Measurements from ENCODE around the gene MS4A12. TPM values are rescaled to one million over a fixed set of nuclear protein-coding genes. Genes with fewer than 3 reads are reported as not detected.
"Not testable (repeated sequence)": the region's sequence is repeated elsewhere in the genome, so short reads cannot be mapped to it uniquely, and the experiment has no call there.

Gene MS4A12
- total and polyA plus RNA-seq, 2 donors from 2014 or later, result not detected

DNA sequence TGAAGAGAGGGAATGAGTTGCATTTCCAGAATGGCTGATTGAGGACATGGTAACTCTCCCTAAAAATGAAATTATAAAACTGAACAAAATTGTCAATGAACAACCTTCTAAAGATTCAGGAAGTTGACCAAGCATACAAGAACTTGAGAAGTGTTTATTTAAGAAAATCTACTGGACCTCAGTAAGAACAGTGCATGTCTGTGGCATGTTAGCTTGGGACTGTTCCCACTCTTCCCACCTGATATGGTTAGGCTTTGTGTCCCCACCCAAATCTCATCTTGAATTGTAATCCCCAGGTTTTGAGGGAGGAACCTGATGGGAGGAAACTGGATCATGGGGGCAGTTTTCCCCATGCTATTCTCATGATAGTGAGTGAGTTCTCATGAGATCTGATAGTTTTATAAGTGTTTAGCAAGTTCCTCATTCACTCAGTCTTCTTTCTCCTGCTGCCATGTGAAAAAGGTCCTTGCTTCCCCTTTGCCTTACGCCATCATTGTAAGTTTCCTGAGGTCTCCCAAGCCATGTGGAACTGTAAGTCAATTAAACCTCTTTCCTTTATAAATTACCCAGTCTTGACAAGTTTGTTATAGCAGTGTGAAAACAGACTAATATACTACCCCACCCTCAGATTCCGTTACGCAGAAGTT lies 38.0 kb downstream of the MS4A12 start:
- H3K27me3 ChIP-seq (ENCODE audit: control insufficient read depth, insufficient read depth, low read length), result no peaks in the 10 kb centered on the region
- DNase-seq, result no peak
- no peak for FAIRE-seq
- H3K27ac ChIP-seq (ENCODE audit: low read depth in 2 of 2, low read length in 2 of 2), result no peak overlapping the region
- H3K4me1 ChIP-seq (ENCODE audit: control insufficient read depth in 2 of 3, insufficient read depth in 2 of 3, low read depth in 1 of 3, low read length in 3 of 3), result no peaks in the 10 kb centered on the region
- H3K9me3 ChIP-seq (ENCODE audit: control insufficient read depth in 2 of 3, insufficient read depth in 1 of 3, low read length in 3 of 3), result no peaks in the 10 kb centered on the region
- intact Hi-C loops (cut with DNase I), result no loop called here
- H3K4me3 ChIP-seq (ENCODE audit: low read length in 3 of 3), result no peak overlapping the region
- TF ChIP-seq, protein P1, sequence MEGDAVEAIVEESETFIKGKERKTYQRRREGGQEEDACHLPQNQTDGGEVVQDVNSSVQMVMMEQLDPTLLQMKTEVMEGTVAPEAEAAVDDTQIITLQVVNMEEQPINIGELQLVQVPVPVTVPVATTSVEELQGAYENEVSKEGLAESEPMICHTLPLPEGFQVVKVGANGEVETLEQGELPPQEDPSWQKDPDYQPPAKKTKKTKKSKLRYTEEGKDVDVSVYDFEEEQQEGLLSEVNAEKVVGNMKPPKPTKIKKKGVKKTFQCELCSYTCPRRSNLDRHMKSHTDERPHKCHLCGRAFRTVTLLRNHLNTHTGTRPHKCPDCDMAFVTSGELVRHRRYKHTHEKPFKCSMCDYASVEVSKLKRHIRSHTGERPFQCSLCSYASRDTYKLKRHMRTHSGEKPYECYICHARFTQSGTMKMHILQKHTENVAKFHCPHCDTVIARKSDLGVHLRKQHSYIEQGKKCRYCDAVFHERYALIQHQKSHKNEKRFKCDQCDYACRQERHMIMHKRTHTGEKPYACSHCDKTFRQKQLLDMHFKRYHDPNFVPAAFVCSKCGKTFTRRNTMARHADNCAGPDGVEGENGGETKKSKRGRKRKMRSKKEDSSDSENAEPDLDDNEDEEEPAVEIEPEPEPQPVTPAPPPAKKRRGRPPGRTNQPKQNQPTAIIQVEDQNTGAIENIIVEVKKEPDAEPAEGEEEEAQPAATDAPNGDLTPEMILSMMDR (IDR thresholded peaks at IDR 0.05; ENCODE audit: borderline replicate concordance, extremely low read depth, insufficient read depth), result no peak
- no peaks in the 10 kb centered on the region for H3K36me3 ChIP-seq (ENCODE audit: control insufficient read depth in 2 of 3, insufficient read depth in 3 of 3, low read length in 3 of 3)
- no peak overlapping the region for H3K9ac ChIP-seq (ENCODE audit: low read length in 3 of 3)

DNA sequence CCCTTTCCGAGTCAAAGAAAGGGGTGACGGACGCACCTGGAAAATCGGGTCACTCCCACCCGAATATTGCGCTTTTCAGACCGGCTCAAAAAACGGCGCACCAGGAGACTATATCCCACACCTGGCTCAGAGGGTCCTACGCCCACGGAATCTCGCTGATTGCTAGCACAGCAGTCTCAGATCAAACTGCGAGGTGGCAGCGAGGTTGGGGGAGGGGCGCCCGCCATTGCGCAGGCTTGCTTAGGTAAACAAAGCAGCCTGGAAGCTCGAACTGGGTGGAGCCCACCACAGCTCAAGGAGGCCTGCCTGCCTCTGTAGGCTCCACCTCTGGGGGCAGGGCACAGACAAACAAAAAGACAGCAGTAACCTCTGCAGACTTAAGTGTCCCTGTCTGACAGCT lies 39.8 kb downstream of the MS4A12 start:
- H3K4me1 ChIP-seq (ENCODE audit: control insufficient read depth in 2 of 3, insufficient read depth in 2 of 3, low read depth in 1 of 3, low read length in 3 of 3); H3K9me3 ChIP-seq (ENCODE audit: control insufficient read depth in 2 of 3, insufficient read depth in 1 of 3, low read length in 3 of 3); H3K4me3 ChIP-seq (ENCODE audit: low read length in 3 of 3); H3K36me3 ChIP-seq (ENCODE audit: control insufficient read depth in 2 of 3, insufficient read depth in 3 of 3, low read length in 3 of 3); DNase-seq; H3K27ac ChIP-seq (ENCODE audit: low read depth in 2 of 2, low read length in 2 of 2); H3K27me3 ChIP-seq (ENCODE audit: control insufficient read depth, insufficient read depth, low read length); H3K9ac ChIP-seq (ENCODE audit: low read length in 3 of 3); intact Hi-C loops (cut with DNase I); FAIRE-seq: not testable (repeated sequence)

GRCh38 chr11:60538627-60539026 lies 46.0 kb downstream of the MS4A12 start:
- H3K27me3 ChIP-seq (ENCODE audit: control insufficient read depth, insufficient read depth, low read length); H3K9ac ChIP-seq (ENCODE audit: low read length in 3 of 3); H3K9me3 ChIP-seq (ENCODE audit: control insufficient read depth in 2 of 3, insufficient read depth in 1 of 3, low read length in 3 of 3); H3K27ac ChIP-seq (ENCODE audit: low read depth in 2 of 2, low read length in 2 of 2); FAIRE-seq; DNase-seq; H3K4me1 ChIP-seq (ENCODE audit: control insufficient read depth in 2 of 3, insufficient read depth in 2 of 3, low read depth in 1 of 3, low read length in 3 of 3); H3K36me3 ChIP-seq (ENCODE audit: control insufficient read depth in 2 of 3, insufficient read depth in 3 of 3, low read length in 3 of 3); intact Hi-C loops (cut with DNase I); H3K4me3 ChIP-seq (ENCODE audit: low read length in 3 of 3): not testable (repeated sequence)

GRCh38 chr11:60544077-60544476 lies 51.5 kb downstream of the MS4A12 start:
- H3K27ac ChIP-seq (ENCODE audit: low read depth in 2 of 2, low read length in 2 of 2), result no peak overlapping the region
- intact Hi-C loops (cut with DNase I), result no loop called here
- no peak for FAIRE-seq

More at GRCh38 chr11:60544077-60544476, 51.5 kb downstream of the MS4A12 start:
- no peak for DNase-seq
- H3K4me1 ChIP-seq (ENCODE audit: control insufficient read depth in 2 of 3, insufficient read depth in 2 of 3, low read depth in 1 of 3, low read length in 3 of 3), result no peaks in the 10 kb centered on the region
- H3K9ac ChIP-seq (ENCODE audit: low read length in 3 of 3), result no peak overlapping the region
- no peaks in the 10 kb centered on the region for H3K36me3 ChIP-seq (ENCODE audit: control insufficient read depth in 2 of 3, insufficient read depth in 3 of 3, low read length in 3 of 3)
- no peaks in the 10 kb centered on the region for H3K9me3 ChIP-seq (ENCODE audit: control insufficient read depth in 2 of 3, insufficient read depth in 1 of 3, low read length in 3 of 3)
- TF ChIP-seq, protein P1 (IDR thresholded peaks at IDR 0.05; ENCODE audit: borderline replicate concordance, extremely low read depth, insufficient read depth), result no peak
- no peak overlapping the region for H3K4me3 ChIP-seq (ENCODE audit: low read length in 3 of 3)
- H3K27me3 ChIP-seq (ENCODE audit: control insufficient read depth, insufficient read depth, low read length), result no peaks in the 10 kb centered on the region

Other genes with a start within 250 kb of the MS4A12 start
- gene MS4A4E, start 249.6 kb upstream of the MS4A12 start, total RNA-seq, result 9.4 TPM
- not detected for gene MS4A4E, start 249.6 kb upstream of the MS4A12 start, polyA plus RNA-seq (ENCODE audit: insufficient read depth, low read depth, low replicate concordance)
- gene MS4A4A, start 212.1 kb upstream of the MS4A12 start, total RNA-seq, result 49.7 TPM
- 6.3 TPM for gene MS4A4A, start 212.1 kb upstream of the MS4A12 start, polyA plus RNA-seq (ENCODE audit: insufficient read depth, low read depth, low replicate concordance)
- gene MS4A6E, start 165.5 kb upstream of the MS4A12 start, total RNA-seq, result 0.38 TPM
- not detected for gene MS4A6E, start 165.5 kb upstream of the MS4A12 start, polyA plus RNA-seq (ENCODE audit: insufficient read depth, low read depth, low replicate concordance)
- gene MS4A7, start 114.2 kb upstream of the MS4A12 start, total RNA-seq, result 47.6 TPM
- gene MS4A7, start 114.2 kb upstream of the MS4A12 start, polyA plus RNA-seq (ENCODE audit: insufficient read depth, low read depth, low replicate concordance), result 7.0 TPM
- 2.1 TPM for gene MS4A14, start 96.3 kb upstream of the MS4A12 start, total RNA-seq
- 0.34 TPM for gene MS4A14, start 96.3 kb upstream of the MS4A12 start, polyA plus RNA-seq (ENCODE audit: insufficient read depth, low read depth, low replicate concordance)
- gene MS4A5, start 63.2 kb upstream of the MS4A12 start, total RNA-seq, result not detected
- gene MS4A5, start 63.2 kb upstream of the MS4A12 start, polyA plus RNA-seq (ENCODE audit: insufficient read depth, low read depth, low replicate concordance), result not detected
- 11.1 TPM for gene MS4A1, start 36.9 kb upstream of the MS4A12 start, total RNA-seq
- gene MS4A1, start 36.9 kb upstream of the MS4A12 start, polyA plus RNA-seq (ENCODE audit: insufficient read depth, low read depth, low replicate concordance), result not detected
- not detected for gene MS4A13, start 22.6 kb downstream of the MS4A12 start, total RNA-seq
- gene MS4A13, start 22.6 kb downstream of the MS4A12 start, polyA plus RNA-seq (ENCODE audit: insufficient read depth, low read depth, low replicate concordance), result not detected
- gene MS4A8, start 206.8 kb downstream of the MS4A12 start, total RNA-seq, result not detected
- 0.67 TPM for gene MS4A8, start 206.8 kb downstream of the MS4A12 start, polyA plus RNA-seq (ENCODE audit: insufficient read depth, low read depth, low replicate concordance)
- not detected for gene MS4A18, start 231.9 kb downstream of the MS4A12 start, total RNA-seq
- gene MS4A18, start 231.9 kb downstream of the MS4A12 start, polyA plus RNA-seq (ENCODE audit: insufficient read depth, low read depth, low replicate concordance), result not detected